Transverse colon (tissue), 4 donors: Measurements from ENCODE around the gene WDCP. TPM values are rescaled to one million over a fixed set of nuclear protein-coding genes. Genes with fewer than 3 reads are reported as not detected.

Experiments used
- DNase-seq: peaks from one replicate; pipeline ENCODE4 v3.0.0-alpha.2; 2019
- H3K27ac ChIP-seq, 4 donors: fragments of 200-600 bp; sonication (generic); 2 replicates each; pipeline ENCODE4 v1.5.1; 2016 to 2018; ENCODE audit warnings: inconsistent platforms in 4 of 4
- H3K27me3 ChIP-seq: fragments of 200-600 bp; sonication (generic); 2 replicates; pipeline ENCODE4 v1.5.1; 2017; ENCODE audit warnings: inconsistent platforms
- H3K36me3 ChIP-seq, 4 donors: fragments of 200-600 bp; sonication (generic); 2 replicates each; pipeline ENCODE4 v1.5.1; 2017 to 2019; ENCODE audit warnings: inconsistent platforms in 4 of 4
- H3K4me1 ChIP-seq, 4 donors: fragments of 200-600 bp; sonication (generic); 2 replicates each; pipeline ENCODE4 v1.5.1; 2017 to 2020; ENCODE audit warnings: inconsistent platforms in 4 of 4
- H3K4me3 ChIP-seq, 4 donors: fragments of 200-600 bp; sonication (generic); 1 replicate in 1 of 4; 2 replicates in 3 of 4; pipeline versions ENCODE4 v1.5.1 to v1.6.1; 2017 to 2019; ENCODE audit warnings: inconsistent platforms in 4 of 4
- H3K9me3 ChIP-seq, 2 donors: fragments of 200-600 bp; sonication (generic); 2 replicates each; pipeline ENCODE4 v1.5.1; 2017 to 2019; ENCODE audit warnings: inconsistent platforms in 2 of 2
- EP300 ChIP-seq: sonication (generic); formaldehyde crosslinking; IDR thresholded peaks from one replicate; pipeline ENCODE4 v1.6.1; 2017; ENCODE audit warnings: antibody characterized with exemption, low read depth
- POLR2A ChIP-seq: fragments of 450-650 bp; IDR thresholded peaks from one replicate; pipeline ENCODE4 v1.6.1; 2016; ENCODE audit warnings: antibody characterized with exemption, mild to moderate bottlenecking, moderate library complexity
- POLR2AphosphoS5 ChIP-seq, 3 donors: sonication (generic); formaldehyde crosslinking; IDR thresholded peaks; one replicate each; pipeline ENCODE4 v1.6.1; 2016; ENCODE audit warnings: antibody characterized with exemption in 3 of 3
- WGBS, 2 donors: methylation state at CpG; one replicate each; pipeline ENCODE4 v1.1.5; 2018; ENCODE audit warnings: low coverage in 1 of 2; 5-methylcytosine and 5-hydroxymethylcytosine counted together
- in situ Hi-C, 4 donors: fragments of 200-750 bp; cut with MboI; loops; one replicate each; pipeline versions ENCODE4 v1.15.0 to v1.15.1; 2017; ENCODE audit warnings: low sequenced_read_pairs in 3 of 4, low pct_ligation_motif_present in 1 of 4, low pct_unique_long_range_greater_than_20kb in 1 of 4
- intact Hi-C: fragments of 100-400 bp; cut with DNase I; formaldehyde crosslinking; loops from one replicate; pipeline ENCODE4 v1.15.1; 2023; ENCODE audit warnings: low total_unique reads
- total RNA-seq, 4 donors: library from RNA; depleted of rRNA; stranded (reverse); fragments of >200 nt; gene quantifications; one replicate each; pipeline ENCODE4 v1.1.0, GENCODE V29; 2016
- TF ChIP-seq, protein P1 (sequence below), 5 experiments: fragments of 200-600 bp in 3 of 5; fragments of 450-650 bp in 2 of 5; sonication (generic) in 3 of 5; IDR thresholded peaks; 1 replicate in 2 of 5; 2 replicates in 3 of 5; pipeline ENCODE4 v1.5.1; 2016 to 2017; ENCODE audit warnings: antibody characterized with exemption in 5 of 5, inconsistent platforms in 3 of 5, mild to moderate bottlenecking in 2 of 5, moderate library complexity in 1 of 5

The WDCP gene
- total RNA-seq, 4 donors from 2014 or later, result 1.5 to 4.0 (median 3.0) TPM

DNA sequence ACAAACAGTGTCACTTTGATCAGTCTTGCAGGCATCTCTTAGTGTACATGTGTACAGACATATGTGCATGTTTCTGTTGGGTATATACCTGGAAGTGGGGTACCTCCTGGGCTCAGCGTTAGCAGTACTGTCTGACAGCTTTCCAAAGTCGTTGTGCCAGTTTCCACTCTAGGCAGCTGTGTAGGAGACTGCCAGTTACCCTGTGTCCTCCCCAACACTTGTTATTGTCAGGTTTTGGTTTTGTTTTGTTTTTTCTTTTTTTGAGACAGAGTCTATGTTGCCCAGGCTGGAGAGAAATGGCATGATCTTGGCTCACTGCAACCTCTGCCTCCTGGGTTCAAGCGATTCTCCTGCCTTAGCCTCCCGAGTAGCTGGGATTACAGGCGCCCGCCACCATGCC is 8.6 kb upstream of the WDCP start:
- no peak for TF ChIP-seq EP300
- TF ChIP-seq, protein P1, sequence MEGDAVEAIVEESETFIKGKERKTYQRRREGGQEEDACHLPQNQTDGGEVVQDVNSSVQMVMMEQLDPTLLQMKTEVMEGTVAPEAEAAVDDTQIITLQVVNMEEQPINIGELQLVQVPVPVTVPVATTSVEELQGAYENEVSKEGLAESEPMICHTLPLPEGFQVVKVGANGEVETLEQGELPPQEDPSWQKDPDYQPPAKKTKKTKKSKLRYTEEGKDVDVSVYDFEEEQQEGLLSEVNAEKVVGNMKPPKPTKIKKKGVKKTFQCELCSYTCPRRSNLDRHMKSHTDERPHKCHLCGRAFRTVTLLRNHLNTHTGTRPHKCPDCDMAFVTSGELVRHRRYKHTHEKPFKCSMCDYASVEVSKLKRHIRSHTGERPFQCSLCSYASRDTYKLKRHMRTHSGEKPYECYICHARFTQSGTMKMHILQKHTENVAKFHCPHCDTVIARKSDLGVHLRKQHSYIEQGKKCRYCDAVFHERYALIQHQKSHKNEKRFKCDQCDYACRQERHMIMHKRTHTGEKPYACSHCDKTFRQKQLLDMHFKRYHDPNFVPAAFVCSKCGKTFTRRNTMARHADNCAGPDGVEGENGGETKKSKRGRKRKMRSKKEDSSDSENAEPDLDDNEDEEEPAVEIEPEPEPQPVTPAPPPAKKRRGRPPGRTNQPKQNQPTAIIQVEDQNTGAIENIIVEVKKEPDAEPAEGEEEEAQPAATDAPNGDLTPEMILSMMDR (IDR thresholded peaks at IDR 0.05), result no peak
- no peaks in the 10 kb centered on the region for H3K4me1 ChIP-seq
- H3K27ac ChIP-seq, result no peak overlapping the region
- no peaks in the 10 kb centered on the region for H3K27me3 ChIP-seq
- H3K36me3 ChIP-seq, result no peaks in the 10 kb centered on the region
- intact Hi-C loops, result no loop called here
- no peaks in the 10 kb centered on the region for H3K9me3 ChIP-seq
- WGBS, 2 donors, result 92% methylated on average over 6 of the region's 6 CpGs; no CpG with 5 or more reads in 1 of the 2 donors
- DNase-seq, result no peak
- H3K4me3 ChIP-seq, result no peak overlapping the region
- in situ Hi-C loops, result no loop called here

DNA sequence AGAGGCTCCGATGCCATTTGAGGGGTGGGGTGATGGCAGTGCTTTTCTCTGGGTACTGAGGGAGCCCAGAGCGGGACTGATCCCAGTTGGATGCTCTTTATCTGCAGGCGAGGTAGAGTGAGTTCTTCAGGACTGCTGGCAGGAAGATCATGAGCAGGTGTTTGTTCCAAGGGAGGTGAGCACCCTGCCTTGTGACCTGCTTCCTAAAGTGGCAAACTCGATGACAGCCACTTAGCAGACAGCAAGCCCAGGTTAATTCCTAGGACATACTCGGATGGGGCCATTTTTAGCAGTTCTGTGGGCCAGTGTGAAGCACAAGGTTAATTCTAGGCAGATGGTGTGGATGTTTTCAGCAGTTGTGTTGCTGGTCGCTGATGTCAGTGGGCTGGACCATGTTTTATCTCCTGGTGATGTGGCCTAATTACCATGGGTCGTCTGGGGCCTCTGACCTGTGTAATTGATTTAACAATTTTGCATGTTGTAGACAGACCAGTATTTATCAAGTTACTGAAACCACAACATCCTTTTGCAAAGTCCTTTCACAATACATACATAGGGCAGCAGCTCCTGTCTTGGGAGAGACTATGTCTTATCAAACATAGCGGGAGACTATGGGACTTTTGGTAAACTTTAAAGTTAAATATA is 7.3 kb upstream of the WDCP start:
- no peak overlapping the region for H3K27ac ChIP-seq
- H3K36me3 ChIP-seq, result no peaks in the 10 kb centered on the region
- no peak for TF ChIP-seq POLR2AphosphoS5 (IDR thresholded peaks at IDR 0.05)
- TF ChIP-seq, protein P1 (IDR thresholded peaks at IDR 0.05), result no peak
- no peak for TF ChIP-seq EP300
- TF ChIP-seq POLR2A, result no peak
- no peak overlapping the region for H3K4me3 ChIP-seq
- in situ Hi-C loops (no loop called here), intact Hi-C loops (no loop called here)
- no peak for DNase-seq
- H3K9me3 ChIP-seq, result no peaks in the 10 kb centered on the region
- H3K27me3 ChIP-seq, result peaks cover 8% of the 10 kb centered on the region
- H3K4me1 ChIP-seq, result peaks cover 0 to 10% (median 2%) of the 10 kb centered on the region in 4 donors
- WGBS, 2 donors, result 62 to 75% methylated on average over 7 to 8 of the region's 8 CpGs

DNA sequence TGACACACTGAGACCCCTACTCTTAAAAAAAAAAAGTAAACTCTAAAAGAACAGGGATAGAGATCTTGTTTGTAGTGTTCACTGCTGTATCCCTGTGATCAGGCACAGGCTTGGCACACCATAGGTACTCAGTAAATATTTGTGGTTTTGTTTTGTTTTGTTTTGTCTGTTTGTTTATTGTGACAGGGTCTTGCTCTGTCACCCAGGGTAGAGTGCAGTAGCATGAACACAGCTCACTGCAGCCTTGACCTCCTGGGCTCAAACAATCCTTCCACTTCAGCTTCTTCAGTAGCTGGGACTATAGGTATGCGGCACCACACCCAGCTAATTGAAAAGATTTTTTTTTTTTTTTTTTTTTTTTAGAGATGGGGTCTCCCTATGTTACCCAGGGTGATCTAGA is 5.8 kb upstream of the WDCP start:
- H3K9me3 ChIP-seq, result no peaks in the 10 kb centered on the region
- TF ChIP-seq POLR2AphosphoS5 (IDR thresholded peaks at IDR 0.05) (no peak), POLR2A (no peak), EP300 (no peak)
- TF ChIP-seq, protein P1 (IDR thresholded peaks at IDR 0.05), result no peak
- H3K36me3 ChIP-seq, result no peaks in the 10 kb centered on the region
- intact Hi-C loops, result no loop called here
- H3K27me3 ChIP-seq, result peaks cover 13% of the 10 kb centered on the region
- DNase-seq, result no peak
- H3K4me1 ChIP-seq, result peaks cover 5 to 17% (median 11%) of the 10 kb centered on the region in 4 donors
- H3K4me3 ChIP-seq, result no peak overlapping the region
- in situ Hi-C loops, result no loop called here
- 100% methylated on average over 1 of the region's 1 CpG for WGBS, 2 donors
- H3K27ac ChIP-seq, result no peak overlapping the region

DNA sequence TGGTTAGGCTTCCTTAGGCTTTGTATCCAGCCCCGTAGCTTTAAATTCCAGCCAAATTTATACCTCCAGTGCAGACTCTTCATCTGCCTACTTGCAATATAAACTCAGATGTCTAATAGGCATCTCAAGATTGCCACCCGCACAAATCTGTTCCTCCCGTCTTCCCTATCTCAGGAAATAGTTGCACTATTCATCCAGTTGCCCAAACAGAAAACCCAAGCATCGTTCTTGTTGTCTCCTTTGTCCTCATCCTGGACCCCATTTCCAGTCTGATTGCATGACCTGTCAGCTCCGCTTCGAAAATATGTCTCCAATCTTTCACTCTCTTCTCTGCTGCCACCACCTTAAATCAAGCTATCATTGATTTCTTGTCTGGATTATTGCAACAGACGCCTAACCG is 4.6 kb upstream of the WDCP start:
- Histone ChIP-seq H3K4me1 (peaks cover 5 to 22% (median 15%) of the 10 kb centered on the region in 4 donors), H3K9me3 (no peaks in the 10 kb centered on the region), H3K27me3 (peaks cover 13% of the 10 kb centered on the region), H3K27ac (no peak overlapping the region), H3K4me3 (no peak overlapping the region), H3K36me3 (no peaks in the 10 kb centered on the region)
- intact Hi-C loops, result no loop called here
- 81 to 93% methylated on average over 3 to 8 of the region's 8 CpGs for WGBS, 2 donors
- in situ Hi-C loops, result no loop called here
- DNase-seq, result no peak
- TF ChIP-seq, protein P1 (IDR thresholded peaks at IDR 0.05), result no peak
- TF ChIP-seq POLR2A (no peak), POLR2AphosphoS5 (IDR thresholded peaks at IDR 0.05) (no peak), EP300 (no peak)
